GM23338 (cell line): ENCODE data around the gene ANKIB1. TPM values are rescaled to one million over a fixed set of nuclear protein-coding genes. Genes with fewer than 3 reads are reported as not detected.

ENCODE experiments used
- ATAC-seq: fragments of 200-7000 bp; cut with Tn5 transposase; 3 replicates; pipeline ENCODE4 v1.9.1; 2020
- DNase-seq: peaks from one replicate; pipeline ENCODE4 v3.0.0-alpha.2; 2015; ENCODE audit warnings: low spot score
- H2AFZ ChIP-seq: fragments of 200-600 bp; sonication (generic); 2 replicates; pipeline ENCODE4 v1.8.0; 2016; ENCODE audit warnings: antibody characterized with exemption, mild to moderate bottlenecking, moderate library complexity
- H3F3A ChIP-seq: fragments of 200-600 bp; sonication (generic); replicated peaks from 2 replicates; pipeline ENCODE4 v1.8.0; 2017; ENCODE audit warnings: antibody characterized with exemption, mixed run types, low read depth
- H3K27ac ChIP-seq: fragments of 200-600 bp; sonication (generic); 2 replicates; pipeline ENCODE4 v1.6.1; 2016; ENCODE audit warnings: low read depth
- H3K27me3 ChIP-seq: fragments of 200-600 bp; sonication (generic); 2 replicates; pipeline ENCODE4 v1.8.0; 2016; ENCODE audit warnings: mild to moderate bottlenecking, mixed run types, moderate library complexity; ENCODE audit not compliant: insufficient read depth
- H3K36me3 ChIP-seq: fragments of 200-600 bp; sonication (generic); 2 replicates; pipeline ENCODE4 v1.8.0; 2016; ENCODE audit warnings: mild to moderate bottlenecking; ENCODE audit not compliant: insufficient read depth
- H3K4me1 ChIP-seq: fragments of 200-600 bp; sonication (generic); 2 replicates; pipeline ENCODE4 v1.8.0; 2016; ENCODE audit warnings: mild to moderate bottlenecking, moderate library complexity; ENCODE audit not compliant: insufficient read depth
- H3K4me2 ChIP-seq: fragments of 200-600 bp; sonication (generic); 2 replicates; pipeline ENCODE4 v1.7.1; 2017; ENCODE audit warnings: mixed run types
- H3K4me3 ChIP-seq: fragments of 200-600 bp; sonication (generic); 2 replicates; pipeline ENCODE4 v1.6.1; 2016; ENCODE audit warnings: mixed run types
- H3K79me2 ChIP-seq: fragments of 200-600 bp; sonication (generic); replicated peaks from 2 replicates; pipeline ENCODE4 v1.8.0; 2017; ENCODE audit warnings: mild to moderate bottlenecking; ENCODE audit not compliant: insufficient read depth
- H3K9me2 ChIP-seq: fragments of 200-600 bp; sonication (generic); 2 replicates; pipeline ENCODE4 v1.8.0; 2017; ENCODE audit not compliant: insufficient read depth
- H4K20me1 ChIP-seq: fragments of 200-600 bp; sonication (generic); replicated peaks from 2 replicates; pipeline ENCODE4 v1.8.0; 2017; ENCODE audit warnings: mild to moderate bottlenecking; ENCODE audit not compliant: insufficient read depth
- H3K27ac Mint-ChIP-seq: 2 replicates; pipeline ENCODE4 v1.8.0; 2020; ENCODE audit warnings: inconsistent platforms, mild to moderate bottlenecking, moderate library complexity, mixed read lengths
- H3K27me3 Mint-ChIP-seq: 3 replicates; pipeline ENCODE4 v1.8.0; 2022; ENCODE audit warnings: low read depth, mild to moderate bottlenecking, moderate library complexity, mixed read lengths, inconsistent platforms; ENCODE audit not compliant: insufficient read depth, poor library complexity
- H3K36me3 Mint-ChIP-seq: 3 replicates; pipeline ENCODE4 v1.8.0; 2021; ENCODE audit warnings: low read depth, mild to moderate bottlenecking, inconsistent platforms, moderate library complexity, mixed read lengths
- H3K4me1 Mint-ChIP-seq: 3 replicates; pipeline ENCODE4 v1.8.0; 2020; ENCODE audit warnings: mild to moderate bottlenecking, inconsistent platforms, mixed read lengths
- H3K4me3 Mint-ChIP-seq: 3 replicates; pipeline ENCODE4 v1.8.0; 2021; ENCODE audit warnings: moderate library complexity, mild to moderate bottlenecking, inconsistent platforms, mixed read lengths
- H3K9me3 Mint-ChIP-seq: 3 replicates; pipeline ENCODE4 v1.8.0; 2020; ENCODE audit warnings: moderate library complexity, mild to moderate bottlenecking, inconsistent platforms, mixed read lengths
- CREB1 ChIP-seq: fragments of 250-450 bp; sonication (Bioruptor Pico); IDR thresholded peaks from 2 replicates; pipeline ENCODE4 v1.5.0; 2020; ENCODE audit warnings: low read depth, mild to moderate bottlenecking, moderate library complexity
- CTCF ChIP-seq, 2 experiments: fragments of 200-600 bp in 1 of 2; sonication (generic) in 1 of 2; conservative IDR thresholded peaks; 2 replicates each; pipeline versions ENCODE4 v1.5.1 to v1.6.1; 2016 to 2017; ENCODE audit warnings: antibody characterized with exemption in 2 of 2, low read depth in 2 of 2, mild to moderate bottlenecking in 2 of 2, moderate library complexity in 1 of 2
- EZH2 ChIP-seq: fragments of 200-600 bp; sonication (generic); IDR thresholded peaks from one replicate; pipeline ENCODE4 v1.8.0; 2017; ENCODE audit warnings: antibody characterized with exemption, mild to moderate bottlenecking, low read depth; ENCODE audit not compliant: unreplicated experiment
- EZH2phosphoT487 ChIP-seq: fragments of 200-600 bp; sonication (generic); IDR thresholded peaks from one replicate; pipeline ENCODE4 v1.8.1; 2018; ENCODE audit warnings: antibody characterized with exemption; ENCODE audit not compliant: unreplicated experiment
- JUNB ChIP-seq: IDR thresholded peaks from one replicate; pipeline ENCODE4 v1.6.1; 2016; ENCODE audit warnings: antibody characterized with exemption; ENCODE audit not compliant: unreplicated experiment
- NANOG ChIP-seq: IDR thresholded peaks from 2 replicates; pipeline ENCODE4 v1.6.1; 2016; ENCODE audit warnings: antibody characterized with exemption, borderline replicate concordance
- POLR2AphosphoS5 ChIP-seq: IDR thresholded peaks from 2 replicates; pipeline ENCODE4 v1.6.1; 2016; ENCODE audit warnings: antibody characterized with exemption, low read depth
- REST ChIP-seq: IDR thresholded peaks from one replicate; pipeline ENCODE4 v1.6.1; 2018; ENCODE audit warnings: antibody characterized with exemption; ENCODE audit not compliant: unreplicated experiment
- STAT1 ChIP-seq: IDR thresholded peaks from one replicate; pipeline ENCODE4 v1.6.1; 2016; ENCODE audit warnings: antibody characterized with exemption; ENCODE audit not compliant: unreplicated experiment
- ZNF114 ChIP-seq: fragments of 250-450 bp; sonication (Bioruptor Pico); IDR thresholded peaks from 2 replicates; pipeline ENCODE4 v1.5.0; 2020; ENCODE audit warnings: mild to moderate bottlenecking, moderate library complexity
- ZNF331 ChIP-seq: fragments of 250-450 bp; sonication (Bioruptor Pico); IDR thresholded peaks from 2 replicates; pipeline ENCODE4 v1.5.0; 2020; ENCODE audit warnings: low read depth, mild to moderate bottlenecking, moderate library complexity
- polyA plus RNA-seq: library from polyadenylated mRNA; unstranded; fragments of >200 nt; fragmentation: Nextera tagmentation; extraction: Ambion mirVana; gene quantifications from 2 replicates; pipeline ENCODE4 v1.2.1, GENCODE V29; 2016
- total RNA-seq: library from RNA; depleted of rRNA; stranded (reverse); fragments of >200 nt; shearing (Covaris generic); gene quantifications from 2 replicates; pipeline ENCODE4 v1.2.3, GENCODE V29; 2014
- TF ChIP-seq, protein P1 (sequence below): fragments of 250-450 bp; sonication (Bioruptor Pico); IDR thresholded peaks from 2 replicates; pipeline ENCODE4 v1.5.0; 2020; ENCODE audit warnings: mild to moderate bottlenecking, moderate library complexity
- TF ChIP-seq, protein P2 (sequence below): IDR thresholded peaks from 2 replicates; pipeline ENCODE4 v1.6.1; 2016; ENCODE audit warnings: antibody characterized with exemption

The ANKIB1 gene
- total and polyA plus RNA-seq, 2 experiments from 2014 or later, result 19.1 to 40.3 TPM

GRCh38 chr7:92250603-92251002 lies 4.8 kb downstream of the ANKIB1 start:
- Mint-ChIP-seq H3K4me1 (peaks cover 16% of the 10 kb centered on the region; the same call in 2 of the 3 replicates), H3K27me3 (peaks cover 10% of the 10 kb centered on the region), H3K27ac (no peak overlapping the region), H3K4me3 (no peak overlapping the region), H3K36me3 (peaks cover 14% of the 10 kb centered on the region), H3K9me3 (peaks cover 7% of the 10 kb centered on the region; the same call in 1 of the 3 replicates)
- Histone ChIP-seq H3K4me1 (peaks cover 9% of the 10 kb centered on the region; the same call in 1 of the 2 replicates), H2AFZ (no peak overlapping the region), H3K79me2 (peaks cover 91% of the 10 kb centered on the region), H3K4me3 (no peak overlapping the region), H3K27me3 (no peaks in the 10 kb centered on the region), H4K20me1 (peaks cover 25% of the 10 kb centered on the region), H3K36me3 (no peaks in the 10 kb centered on the region), H3K4me2 (no peak overlapping the region), H3K27ac (0 out of 2 replicates have a peak overlapping the region, but pooled peaks have one; percentile 7), H3K9me2 (no peaks in the 10 kb centered on the region), H3F3A (no peaks in the 10 kb centered on the region)
- TF ChIP-seq EZH2, result no peak
- no peak for TF ChIP-seq STAT1
- TF ChIP-seq, protein P1, sequence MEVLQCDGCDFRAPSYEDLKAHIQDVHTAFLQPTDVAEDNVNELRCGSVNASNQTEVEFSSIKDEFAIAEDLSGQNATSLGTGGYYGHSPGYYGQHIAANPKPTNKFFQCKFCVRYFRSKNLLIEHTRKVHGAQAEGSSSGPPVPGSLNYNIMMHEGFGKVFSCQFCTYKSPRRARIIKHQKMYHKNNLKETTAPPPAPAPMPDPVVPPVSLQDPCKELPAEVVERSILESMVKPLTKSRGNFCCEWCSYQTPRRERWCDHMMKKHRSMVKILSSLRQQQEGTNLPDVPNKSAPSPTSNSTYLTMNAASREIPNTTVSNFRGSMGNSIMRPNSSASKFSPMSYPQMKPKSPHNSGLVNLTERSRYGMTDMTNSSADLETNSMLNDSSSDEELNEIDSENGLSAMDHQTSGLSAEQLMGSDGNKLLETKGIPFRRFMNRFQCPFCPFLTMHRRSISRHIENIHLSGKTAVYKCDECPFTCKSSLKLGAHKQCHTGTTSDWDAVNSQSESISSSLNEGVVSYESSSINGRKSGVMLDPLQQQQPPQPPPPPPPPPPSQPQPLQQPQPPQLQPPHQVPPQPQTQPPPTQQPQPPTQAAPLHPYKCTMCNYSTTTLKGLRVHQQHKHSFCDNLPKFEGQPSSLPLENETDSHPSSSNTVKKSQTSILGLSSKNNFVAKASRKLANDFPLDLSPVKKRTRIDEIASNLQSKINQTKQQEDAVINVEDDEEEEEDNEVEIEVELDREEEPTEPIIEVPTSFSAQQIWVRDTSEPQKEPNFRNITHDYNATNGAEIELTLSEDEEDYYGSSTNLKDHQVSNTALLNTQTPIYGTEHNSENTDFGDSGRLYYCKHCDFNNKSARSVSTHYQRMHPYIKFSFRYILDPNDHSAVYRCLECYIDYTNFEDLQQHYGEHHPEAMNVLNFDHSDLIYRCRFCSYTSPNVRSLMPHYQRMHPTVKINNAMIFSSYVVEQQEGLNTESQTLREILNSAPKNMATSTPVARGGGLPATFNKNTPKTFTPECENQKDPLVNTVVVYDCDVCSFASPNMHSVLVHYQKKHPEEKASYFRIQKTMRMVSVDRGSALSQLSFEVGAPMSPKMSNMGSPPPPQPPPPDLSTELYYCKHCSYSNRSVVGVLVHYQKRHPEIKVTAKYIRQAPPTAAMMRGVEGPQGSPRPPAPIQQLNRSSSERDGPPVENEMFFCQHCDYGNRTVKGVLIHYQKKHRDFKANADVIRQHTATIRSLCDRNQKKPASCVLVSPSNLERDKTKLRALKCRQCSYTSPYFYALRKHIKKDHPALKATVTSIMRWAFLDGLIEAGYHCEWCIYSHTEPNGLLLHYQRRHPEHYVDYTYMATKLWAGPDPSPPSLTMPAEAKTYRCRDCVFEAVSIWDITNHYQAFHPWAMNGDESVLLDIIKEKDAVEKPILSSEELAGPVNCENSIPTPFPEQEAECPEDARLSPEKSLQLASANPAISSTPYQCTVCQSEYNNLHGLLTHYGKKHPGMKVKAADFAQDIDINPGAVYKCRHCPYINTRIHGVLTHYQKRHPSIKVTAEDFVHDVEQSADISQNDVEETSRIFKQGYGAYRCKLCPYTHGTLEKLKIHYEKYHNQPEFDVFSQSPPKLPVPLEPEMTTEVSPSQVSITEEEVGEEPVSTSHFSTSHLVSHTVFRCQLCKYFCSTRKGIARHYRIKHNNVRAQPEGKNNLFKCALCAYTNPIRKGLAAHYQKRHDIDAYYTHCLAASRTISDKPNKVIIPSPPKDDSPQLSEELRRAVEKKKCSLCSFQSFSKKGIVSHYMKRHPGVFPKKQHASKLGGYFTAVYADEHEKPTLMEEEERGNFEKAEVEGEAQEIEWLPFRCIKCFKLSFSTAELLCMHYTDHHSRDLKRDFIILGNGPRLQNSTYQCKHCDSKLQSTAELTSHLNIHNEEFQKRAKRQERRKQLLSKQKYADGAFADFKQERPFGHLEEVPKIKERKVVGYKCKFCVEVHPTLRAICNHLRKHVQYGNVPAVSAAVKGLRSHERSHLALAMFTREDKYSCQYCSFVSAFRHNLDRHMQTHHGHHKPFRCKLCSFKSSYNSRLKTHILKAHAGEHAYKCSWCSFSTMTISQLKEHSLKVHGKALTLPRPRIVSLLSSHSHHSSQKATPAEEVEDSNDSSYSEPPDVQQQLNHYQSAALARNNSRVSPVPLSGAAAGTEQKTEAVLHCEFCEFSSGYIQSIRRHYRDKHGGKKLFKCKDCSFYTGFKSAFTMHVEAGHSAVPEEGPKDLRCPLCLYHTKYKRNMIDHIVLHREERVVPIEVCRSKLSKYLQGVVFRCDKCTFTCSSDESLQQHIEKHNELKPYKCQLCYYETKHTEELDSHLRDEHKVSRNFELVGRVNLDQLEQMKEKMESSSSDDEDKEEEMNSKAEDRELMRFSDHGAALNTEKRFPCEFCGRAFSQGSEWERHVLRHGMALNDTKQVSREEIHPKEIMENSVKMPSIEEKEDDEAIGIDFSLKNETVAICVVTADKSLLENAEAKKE (CRISPR knock-in tag), result no peak
- no peak for TF ChIP-seq ZNF331
- TF ChIP-seq CREB1 (CRISPR knock-in tag), result no peak
- TF ChIP-seq, protein P2, sequence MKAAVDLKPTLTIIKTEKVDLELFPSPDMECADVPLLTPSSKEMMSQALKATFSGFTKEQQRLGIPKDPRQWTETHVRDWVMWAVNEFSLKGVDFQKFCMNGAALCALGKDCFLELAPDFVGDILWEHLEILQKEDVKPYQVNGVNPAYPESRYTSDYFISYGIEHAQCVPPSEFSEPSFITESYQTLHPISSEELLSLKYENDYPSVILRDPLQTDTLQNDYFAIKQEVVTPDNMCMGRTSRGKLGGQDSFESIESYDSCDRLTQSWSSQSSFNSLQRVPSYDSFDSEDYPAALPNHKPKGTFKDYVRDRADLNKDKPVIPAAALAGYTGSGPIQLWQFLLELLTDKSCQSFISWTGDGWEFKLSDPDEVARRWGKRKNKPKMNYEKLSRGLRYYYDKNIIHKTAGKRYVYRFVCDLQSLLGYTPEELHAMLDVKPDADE, result no peak
- no peak for TF ChIP-seq ZNF114 (CRISPR knock-in tag)
- no peak for TF ChIP-seq CTCF (conservative IDR thresholded peaks at IDR 0.05; ENCODE audit: low read depth in 2 of 2)
- TF ChIP-seq REST, result no peak
- no peak for TF ChIP-seq NANOG
- no peak for TF ChIP-seq POLR2AphosphoS5
- TF ChIP-seq JUNB, result no peak
- TF ChIP-seq EZH2phosphoT487, result no peak
- ATAC-seq (no peak), DNase-seq (no peak)
